Astrocyte (in vitro differentiated cells and primary cell): ENCODE measurements around the gene PLEKHM2.

Experiments used
- CTCF ChIP-seq: IDR thresholded peaks from 2 replicates; pipeline ENCODE4 v1.5.1; 2011; ENCODE audit warnings: low read depth, mild to moderate bottlenecking, inconsistent platforms, low read length, moderate library complexity; ENCODE audit not compliant: insufficient read depth
- EZH2 ChIP-seq: IDR thresholded peaks from 2 replicates; pipeline ENCODE4 v1.6.1; 2012; ENCODE audit warnings: mild to moderate bottlenecking, low read length, inconsistent platforms; ENCODE audit not compliant: insufficient read depth

GRCh38 chr1:15731735-15732685 lies 47.9 kb downstream of the PLEKHM2 start:
- no peak for TF ChIP-seq CTCF
- TF ChIP-seq EZH2: no peak
